ENCODE results near the gene XRN2. TPM values are rescaled to one million over a fixed set of nuclear protein-coding genes. Genes with fewer than 3 reads are reported as not detected.

XRN2 gene
- total RNA-seq, 4 donors from 2014 or later: 60.5 to 116 (median 68.6) TPM

GRCh38 chr20:21289651-21290050 is 13.5 kb upstream of the XRN2 start:
- ATAC-seq (ENCODE audit: low FRiP score): no peak
- no peak for DNase-seq (ENCODE audit: low spot score)
- TF ChIP-seq CTCF (IDR thresholded peaks at IDR 0.05): no peak

DNA sequence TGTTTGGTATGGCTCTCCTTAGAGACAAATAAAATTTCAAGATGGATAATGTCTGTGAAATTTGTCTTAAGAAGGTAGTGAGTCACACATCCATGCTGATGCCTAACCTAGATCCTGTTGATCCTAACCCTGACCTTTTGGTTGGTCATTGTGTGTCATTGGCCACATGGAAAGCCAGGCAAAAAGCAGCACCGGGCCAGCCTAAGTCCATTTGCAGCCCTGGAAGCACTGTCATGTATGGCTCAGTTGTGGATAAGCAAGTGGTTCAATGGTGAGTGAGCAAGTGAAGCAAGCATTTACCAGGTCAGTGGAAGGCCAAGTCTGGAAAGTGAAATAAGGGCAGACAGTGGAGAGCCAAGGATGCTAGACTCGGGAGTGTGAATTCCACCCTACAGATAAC is 12.1 kb upstream of the XRN2 start:
- ATAC-seq (ENCODE audit: low FRiP score): no peak
- DNase-seq (ENCODE audit: low spot score): no peak
- no peak for TF ChIP-seq CTCF (IDR thresholded peaks at IDR 0.05)

- no peak for ATAC-seq (ENCODE audit: low FRiP score)
- DNase-seq (ENCODE audit: low spot score): no peak
- TF ChIP-seq CTCF (IDR thresholded peaks at IDR 0.05): no peak
Observed at GRCh38 chr20:21294755-21295154, 8.4 kb upstream of the XRN2 start.

DNA sequence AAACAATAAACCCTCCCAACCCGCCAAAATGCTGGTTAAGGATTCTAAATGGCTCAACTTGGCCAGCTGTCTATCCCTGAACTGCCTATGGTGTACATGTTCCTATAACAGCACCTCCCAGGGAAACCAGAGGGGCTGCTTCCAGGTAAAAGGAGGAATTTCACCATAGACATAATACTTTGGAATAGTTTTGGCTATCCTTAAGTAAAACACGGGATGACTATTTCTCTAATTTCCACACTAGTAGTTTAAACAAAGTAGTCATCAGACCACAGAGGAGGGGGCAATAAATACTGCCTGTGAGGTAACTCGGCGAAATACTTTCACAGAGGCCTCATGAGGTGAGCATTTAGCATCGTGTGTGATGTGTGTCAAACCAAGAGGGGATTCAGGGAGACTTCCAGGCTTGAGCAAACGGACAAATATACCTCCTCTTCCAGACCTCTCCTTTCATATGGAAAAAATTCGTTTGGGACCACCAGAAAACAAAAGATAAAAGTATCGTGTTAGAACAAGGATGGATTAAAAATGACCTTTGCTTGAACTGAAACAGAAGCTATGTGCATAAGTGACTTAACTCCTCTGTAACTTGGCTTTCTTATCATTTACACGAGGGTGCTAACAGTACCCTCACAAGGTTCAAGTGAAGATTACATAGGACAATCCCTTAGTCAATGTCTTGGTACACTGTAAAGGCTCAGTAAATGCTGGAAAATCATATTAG is 1.0 kb upstream of the XRN2 start:
- DNase-seq (ENCODE audit: low spot score) (no peak), ATAC-seq (ENCODE audit: low FRiP score) (no peak)
- no peak for TF ChIP-seq CTCF (IDR thresholded peaks at IDR 0.05)

GRCh38 chr20:21302664-21303060 is 469 bp upstream of the XRN2 start:
- ATAC-seq (ENCODE audit: low FRiP score) (peak; percentile 48), DNase-seq (ENCODE audit: low spot score) (no peak)
- no peak for TF ChIP-seq CTCF (IDR thresholded peaks at IDR 0.05)

GRCh38 chr20:21303872-21304586 is 898 bp downstream of the XRN2 start:
- TF ChIP-seq CTCF (IDR thresholded peaks at IDR 0.05): no peak
- DNase-seq (ENCODE audit: low spot score): no peak
- peak; percentile 23 for ATAC-seq (ENCODE audit: low FRiP score)

DNA sequence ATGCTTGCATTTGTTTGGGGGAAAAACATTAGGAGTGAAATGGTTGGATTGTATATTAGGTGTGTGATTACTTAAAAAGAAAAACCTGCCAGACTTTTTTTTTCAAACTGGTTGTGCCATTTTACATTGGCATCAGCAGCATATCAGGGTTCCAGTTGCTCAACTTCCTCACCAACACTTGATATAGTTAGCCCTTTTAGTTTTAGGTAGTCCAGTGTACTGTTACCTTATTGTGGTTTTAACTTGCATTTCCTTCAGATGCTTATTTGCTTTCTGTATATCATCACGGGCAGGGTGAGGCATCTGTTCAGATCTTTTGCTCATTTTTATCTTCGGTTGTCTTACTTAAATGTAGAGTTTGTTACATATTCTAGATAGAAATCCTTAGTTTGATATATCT is 5.2 kb downstream of the XRN2 start:
- ATAC-seq (ENCODE audit: low FRiP score): no peak
- DNase-seq (ENCODE audit: low spot score): no peak
- no peak for TF ChIP-seq CTCF (IDR thresholded peaks at IDR 0.05)
